ENCODE measurements around the gene P3H2. TPM values are rescaled to one million over a fixed set of nuclear protein-coding genes. Genes with fewer than 3 reads are reported as not detected.

The P3H2 gene
- total RNA-seq, 1 experiment from 2014 or later, result 20.9 TPM

DNA sequence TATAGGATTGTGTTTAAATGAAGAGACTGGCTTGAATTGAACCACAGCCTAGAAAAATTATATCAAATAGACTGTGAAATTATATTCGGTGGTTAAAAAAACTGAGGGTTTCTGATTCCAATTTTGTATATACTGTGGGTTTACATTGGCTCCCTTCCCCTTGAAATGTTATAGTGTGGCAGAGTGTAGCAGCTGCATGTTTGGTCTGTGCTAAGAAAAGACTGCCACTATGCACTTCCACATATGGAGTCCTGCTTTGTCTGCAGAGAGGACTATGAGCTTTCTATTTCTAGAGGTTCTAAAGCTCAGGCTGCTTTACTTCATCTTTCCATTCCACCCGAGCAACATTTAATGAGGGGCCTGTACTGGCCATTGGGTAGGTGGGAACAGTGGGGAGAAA, 112.3 kb downstream of the P3H2 start:
- peaks cover 41% of the 10 kb centered on the region for H3K4me1 ChIP-seq (replicated peaks; ENCODE audit: insufficient read depth)
- CTCF ChIA-PET, result no interaction called here

DNA sequence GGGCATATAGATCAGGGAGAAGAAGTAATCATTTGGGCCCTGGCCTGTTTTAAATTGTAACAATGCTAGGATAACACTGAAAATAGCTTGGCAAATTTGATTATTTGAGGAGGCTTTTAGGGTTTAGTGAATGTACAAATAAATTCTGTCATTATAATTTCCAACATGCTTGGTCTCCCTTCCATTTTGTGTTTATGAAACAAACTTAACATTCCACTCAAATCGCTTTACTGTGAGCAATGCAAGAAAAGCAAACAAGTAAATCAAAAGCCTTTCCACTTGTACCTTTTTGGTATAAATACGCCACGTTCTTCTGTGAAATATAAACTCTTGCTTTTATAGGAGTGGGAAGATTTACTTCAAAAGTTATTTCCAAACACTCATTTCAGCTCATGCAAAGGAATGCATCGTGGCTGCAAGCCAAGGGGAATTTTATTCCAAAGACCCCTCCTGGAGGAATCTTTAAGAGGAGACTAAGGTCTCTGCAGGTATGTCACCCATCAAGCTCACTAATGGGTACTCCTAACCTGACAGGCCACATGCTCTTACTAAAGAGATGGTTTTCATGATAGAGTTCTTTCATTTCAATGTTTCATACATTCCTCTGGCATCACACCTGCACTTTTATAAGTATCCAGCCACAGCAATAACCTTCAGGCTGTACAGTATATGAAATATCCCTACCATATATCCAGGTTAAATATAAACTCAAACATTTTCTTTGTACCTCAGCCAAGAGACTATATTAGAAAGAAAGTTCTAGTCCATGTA, 115.2 kb downstream of the P3H2 start:
- Histone ChIP-seq H3K27me3 (ENCODE audit: insufficient read depth, low read depth) (no peaks in the 10 kb centered on the region), H4K20me1 (ENCODE audit: insufficient read depth) (no peaks in the 10 kb centered on the region), H3K79me2 (ENCODE audit: low read depth) (no peaks in the 10 kb centered on the region), H2AFZ (no peak overlapping the region), H3K4me3 (no peak overlapping the region), H3K4me1 (replicated peaks; ENCODE audit: insufficient read depth) (peaks cover 20% of the 10 kb centered on the region), H3K9me2 (ENCODE audit: insufficient read depth) (no peaks in the 10 kb centered on the region), H3F3A (ENCODE audit: insufficient read depth, low read depth) (peaks cover 17% of the 10 kb centered on the region), H3K9me3 (ENCODE audit: insufficient read depth, low read depth) (peaks cover 19% of the 10 kb centered on the region), H3K4me2 (no peak overlapping the region), H3K27ac (no peak overlapping the region), H3K36me3 (ENCODE audit: low read depth) (no peaks in the 10 kb centered on the region)
- intact Hi-C loops (cut with micrococcal nuclease; ENCODE audit: unreplicated experiment), result no loop called here
- CTCF ChIA-PET, result interaction anchor here (0.6 kb wide), 1 partner anchor 210 kb away, joined by 9 read pairs; no protein-coding TSS in a partner anchor
- POLR2A ChIA-PET (ENCODE audit: unreplicated experiment), result interaction anchor here (0.7 kb wide), 1 partner anchor 29 kb away, joined by 10 read pairs; no protein-coding TSS in a partner anchor
- BruUV-seq (replicated peaks), result no TSS peak
- TF ChIP-seq EZH2 (IDR thresholded peaks at IDR 0.05; ENCODE audit: low read depth), result no peak
- DNase-seq, result no peak

More for the DNA sequence above, 112.3 kb downstream of the P3H2 start:
- Histone ChIP-seq H3K4me2 (no peak overlapping the region), H3K36me3 (ENCODE audit: low read depth) (no peaks in the 10 kb centered on the region), H3K9me2 (ENCODE audit: insufficient read depth) (no peaks in the 10 kb centered on the region), H3K9me3 (ENCODE audit: insufficient read depth, low read depth) (peaks cover 17% of the 10 kb centered on the region), H3F3A (ENCODE audit: insufficient read depth, low read depth) (peaks cover 38% of the 10 kb centered on the region), H3K27me3 (ENCODE audit: insufficient read depth, low read depth) (no peaks in the 10 kb centered on the region), H3K4me3 (no peak overlapping the region), H4K20me1 (ENCODE audit: insufficient read depth) (no peaks in the 10 kb centered on the region), H2AFZ (no peak overlapping the region), H3K79me2 (ENCODE audit: low read depth) (no peaks in the 10 kb centered on the region), H3K27ac (no peak overlapping the region)
- DNase-seq, result no peak
- POLR2A ChIA-PET (ENCODE audit: unreplicated experiment), result interaction anchor here (0.5 to 0.8 kb wide), 2 partner anchors 41 to 311 kb away, joined by 3 to 19 read pairs; no protein-coding TSS in a partner anchor
- no TSS peak for BruUV-seq (replicated peaks)
- TF ChIP-seq CTCF (conservative IDR thresholded peaks at IDR 0.05) (no peak), EZH2 (IDR thresholded peaks at IDR 0.05; ENCODE audit: low read depth) (no peak)
- intact Hi-C loops (cut with micrococcal nuclease; ENCODE audit: unreplicated experiment), result no loop called here

DNA sequence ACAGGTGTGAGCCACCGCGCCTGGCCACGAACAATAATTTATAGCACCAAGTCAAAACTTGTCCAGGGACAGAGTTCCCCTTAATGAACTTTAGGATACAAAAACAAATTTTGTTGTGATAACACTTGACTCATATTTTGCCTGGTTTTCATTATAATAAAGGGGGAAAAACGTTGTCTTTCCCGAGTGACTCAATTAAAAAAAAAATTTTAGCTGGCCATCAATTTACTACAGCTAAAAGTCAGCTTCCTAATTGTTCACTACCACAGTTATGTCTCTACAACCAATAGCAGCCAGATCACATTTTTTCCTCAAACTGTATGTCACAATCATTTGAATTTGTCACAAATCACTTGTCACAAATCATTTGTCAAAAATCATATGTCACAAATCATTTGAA, 116.0 kb downstream of the P3H2 start:
- ChIA-PET POLR2A (ENCODE audit: unreplicated experiment) (no interaction called here), CTCF (no interaction called here)
- Histone ChIP-seq H4K20me1 (ENCODE audit: insufficient read depth) (no peaks in the 10 kb centered on the region), H3F3A (ENCODE audit: insufficient read depth, low read depth) (peaks cover 13% of the 10 kb centered on the region), H3K27me3 (ENCODE audit: insufficient read depth, low read depth) (no peaks in the 10 kb centered on the region), H3K4me2 (no peak overlapping the region), H3K9me2 (ENCODE audit: insufficient read depth) (no peaks in the 10 kb centered on the region), H2AFZ (no peak overlapping the region), H3K4me1 (replicated peaks; ENCODE audit: insufficient read depth) (peaks cover 16% of the 10 kb centered on the region), H3K79me2 (ENCODE audit: low read depth) (no peaks in the 10 kb centered on the region), H3K4me3 (no peak overlapping the region), H3K27ac (no peak overlapping the region), H3K36me3 (ENCODE audit: low read depth) (no peaks in the 10 kb centered on the region), H3K9me3 (ENCODE audit: insufficient read depth, low read depth) (peaks cover 10% of the 10 kb centered on the region)
- TF ChIP-seq EZH2 (IDR thresholded peaks at IDR 0.05; ENCODE audit: low read depth), result no peak
- TF ChIP-seq CTCF (conservative IDR thresholded peaks at IDR 0.05), result no peak
- DNase-seq, result no peak
- BruUV-seq (replicated peaks), result no TSS peak
- intact Hi-C loops (cut with micrococcal nuclease; ENCODE audit: unreplicated experiment), result no loop called here
